A549 (cell line): ENCODE data around the gene FGG.

Experiments used
- CTCF ChIP-seq: fragments of >200 bp; sonication (Bioruptor Twin); formaldehyde crosslinking; IDR thresholded peaks from 3 replicates; pipeline ENCODE4 v1.5.1; 2016
- ESRRA ChIP-seq: fragments of 150-350 bp; IDR thresholded peaks from 2 replicates; pipeline ENCODE4 v1.6.1; 2014; ENCODE audit warnings: mild to moderate bottlenecking, low read length, borderline replicate concordance
- TP53 ChIP-seq: fragments of 250-450 bp; sonication (Bioruptor Pico); IDR thresholded peaks from 2 replicates; pipeline ENCODE4 v1.5.0; 2021; ENCODE audit warnings: mild to moderate bottlenecking, moderate library complexity

- no peak for TF ChIP-seq ESRRA
- no peak for TF ChIP-seq CTCF
- no peak for TF ChIP-seq TP53 (CRISPR knock-in tag)
Observed at GRCh38 chr4:154582723-154583122, 29.7 kb downstream of the FGG start.
